Measurements from ENCODE around the gene FNIP2.

The FNIP2 gene

GRCh38 chr4:158938220-158939044, 169.6 kb downstream of the FNIP2 start:
- TF ChIP-seq, protein P1, sequence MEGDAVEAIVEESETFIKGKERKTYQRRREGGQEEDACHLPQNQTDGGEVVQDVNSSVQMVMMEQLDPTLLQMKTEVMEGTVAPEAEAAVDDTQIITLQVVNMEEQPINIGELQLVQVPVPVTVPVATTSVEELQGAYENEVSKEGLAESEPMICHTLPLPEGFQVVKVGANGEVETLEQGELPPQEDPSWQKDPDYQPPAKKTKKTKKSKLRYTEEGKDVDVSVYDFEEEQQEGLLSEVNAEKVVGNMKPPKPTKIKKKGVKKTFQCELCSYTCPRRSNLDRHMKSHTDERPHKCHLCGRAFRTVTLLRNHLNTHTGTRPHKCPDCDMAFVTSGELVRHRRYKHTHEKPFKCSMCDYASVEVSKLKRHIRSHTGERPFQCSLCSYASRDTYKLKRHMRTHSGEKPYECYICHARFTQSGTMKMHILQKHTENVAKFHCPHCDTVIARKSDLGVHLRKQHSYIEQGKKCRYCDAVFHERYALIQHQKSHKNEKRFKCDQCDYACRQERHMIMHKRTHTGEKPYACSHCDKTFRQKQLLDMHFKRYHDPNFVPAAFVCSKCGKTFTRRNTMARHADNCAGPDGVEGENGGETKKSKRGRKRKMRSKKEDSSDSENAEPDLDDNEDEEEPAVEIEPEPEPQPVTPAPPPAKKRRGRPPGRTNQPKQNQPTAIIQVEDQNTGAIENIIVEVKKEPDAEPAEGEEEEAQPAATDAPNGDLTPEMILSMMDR (IDR thresholded peaks at IDR 0.05; ENCODE audit: low read depth, low read length, missing control alignments): no peak
- H3K4me3 ChIP-seq (ENCODE audit: low read depth, low read length): no peak overlapping the region
- no peak for DNase-seq (ENCODE audit: low read depth)

DNA sequence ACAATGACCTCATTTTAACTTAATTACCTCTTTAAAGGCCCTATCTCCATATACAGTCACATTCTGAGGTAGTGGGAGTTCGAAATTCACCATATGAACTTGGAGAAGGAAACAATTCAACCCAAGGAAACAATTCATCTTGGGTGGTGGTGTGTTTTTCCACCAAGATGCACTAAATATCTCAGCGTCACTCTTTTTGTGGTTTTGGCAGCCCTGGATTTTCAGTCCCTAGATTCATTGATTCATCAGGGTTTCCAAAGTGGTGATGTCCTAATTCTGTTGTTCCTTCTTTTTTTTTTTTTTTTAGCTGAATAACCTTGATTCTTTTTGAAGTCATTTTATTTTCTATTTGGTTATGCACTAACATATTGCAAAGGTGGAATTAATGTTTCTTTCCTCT, 171.4 kb downstream of the FNIP2 start:
- TF ChIP-seq, protein P1 (IDR thresholded peaks at IDR 0.05; ENCODE audit: low read depth, low read length, missing control alignments): no peak
- DNase-seq (ENCODE audit: low read depth): no peak
- no peak overlapping the region for H3K4me3 ChIP-seq (ENCODE audit: low read depth, low read length)

GRCh38 chr4:158941321-158941720, 172.5 kb downstream of the FNIP2 start:
- H3K4me3 ChIP-seq (ENCODE audit: low read depth, low read length): no peak overlapping the region
- DNase-seq (ENCODE audit: low read depth): no peak
- TF ChIP-seq, protein P1 (IDR thresholded peaks at IDR 0.05; ENCODE audit: low read depth, low read length, missing control alignments): no peak

DNA sequence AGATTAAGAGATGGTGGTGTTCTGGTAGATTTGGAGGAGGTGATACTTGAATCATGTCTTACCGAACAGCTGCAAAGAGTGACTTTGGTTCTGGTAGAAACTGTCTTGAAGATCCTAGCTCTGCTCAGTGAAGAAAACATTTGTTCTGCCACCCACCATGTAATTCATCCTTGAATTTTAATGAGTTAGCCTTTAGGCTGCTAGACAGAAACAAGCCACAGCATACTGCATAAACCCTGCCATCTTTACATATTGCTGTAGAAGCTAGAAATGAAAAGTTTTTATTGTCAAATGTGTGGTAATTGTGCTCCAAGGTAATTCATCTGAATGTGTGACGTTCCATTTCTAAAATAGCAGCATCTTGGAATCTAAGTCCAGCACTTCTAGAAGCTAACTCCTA, 173.1 kb downstream of the FNIP2 start:
- DNase-seq (ENCODE audit: low read depth): no peak
- no peak overlapping the region for H3K4me3 ChIP-seq (ENCODE audit: low read depth, low read length)
- TF ChIP-seq, protein P1 (IDR thresholded peaks at IDR 0.05; ENCODE audit: low read depth, low read length, missing control alignments): no peak

GRCh38 chr4:158945529-158946108, 176.8 kb downstream of the FNIP2 start:
- TF ChIP-seq, protein P1 (IDR thresholded peaks at IDR 0.05; ENCODE audit: low read depth, low read length, missing control alignments): no peak
- no peak for DNase-seq (ENCODE audit: low read depth)
- no peak overlapping the region for H3K4me3 ChIP-seq (ENCODE audit: low read depth, low read length)

GRCh38 chr4:158946825-158947224, 178.0 kb downstream of the FNIP2 start:
- TF ChIP-seq, protein P1 (IDR thresholded peaks at IDR 0.05; ENCODE audit: low read depth, low read length, missing control alignments): no peak
- no peak overlapping the region for H3K4me3 ChIP-seq (ENCODE audit: low read depth, low read length)
- DNase-seq (ENCODE audit: low read depth): no peak

Data from GM12864 (cell line).